Ascending aorta (tissue), 2 donors: ENCODE measurements around the gene CNOT1. TPM values are rescaled to one million over a fixed set of nuclear protein-coding genes. Genes with fewer than 3 reads are reported as not detected.
A peak's percentile ranks its signal among the peaks of the same experiment; 100 is the strongest.

Source experiments
- DNase-seq, 2 donors: peaks; one replicate each; pipeline ENCODE4 v3.0.0-alpha.2; 2019; ENCODE audit warnings: low spot score in 2 of 2
- H3K27ac ChIP-seq, 2 donors: fragments of 200-600 bp; sonication (generic); one replicate each; pipeline ENCODE4 v1.5.1; 2016 to 2017; ENCODE audit warnings: mild to moderate bottlenecking in 1 of 2
- H3K27me3 ChIP-seq: fragments of 200-600 bp; sonication (generic); one replicate; pipeline ENCODE4 v1.5.1; 2017
- H3K36me3 ChIP-seq, 2 donors: fragments of 200-600 bp; sonication (generic); one replicate each; pipeline ENCODE4 v1.5.1; 2016
- H3K4me1 ChIP-seq, 2 donors: fragments of 200-600 bp; sonication (generic); one replicate each; pipeline ENCODE4 v1.5.1; 2016 to 2017; ENCODE audit warnings: mild to moderate bottlenecking in 1 of 2
- H3K4me3 ChIP-seq, 2 donors: fragments of 200-600 bp; sonication (generic); one replicate each; pipeline ENCODE4 v1.5.1; 2016 to 2017; ENCODE audit warnings: mild to moderate bottlenecking in 1 of 2
- H3K9me3 ChIP-seq, 2 donors: fragments of 200-600 bp; sonication (generic); one replicate each; pipeline ENCODE4 v1.5.1; 2016
- CTCF ChIP-seq, 3 experiments: fragments of 200-600 bp in 2 of 3; fragments of 450-650 bp in 1 of 3; sonication (generic) in 2 of 3; IDR thresholded peaks; one replicate each; pipeline ENCODE4 v1.5.1; 2016 to 2019; ENCODE audit warnings: antibody characterized with exemption in 3 of 3, mild to moderate bottlenecking in 1 of 3, moderate library complexity in 1 of 3
- intact Hi-C: fragments of 100-400 bp; cut with DNase I; formaldehyde crosslinking; loops from one replicate; pipeline ENCODE4 v1.15.1; 2023
- total RNA-seq: library from RNA; depleted of rRNA; stranded (reverse); fragments of >200 nt; gene quantifications from one replicate; pipeline ENCODE4 v1.1.0, GENCODE V29; 2016

CNOT1 gene
- total RNA-seq, 1 donor from 2014 or later = 324 TPM

GRCh38 chr16:58628845-58629732 lies 537 bp downstream of the CNOT1 start:
- Histone ChIP-seq H3K36me3 (peaks cover 6 to 11% of the 10 kb centered on the region in 2 donors), H3K4me1 (peaks cover 0 to 6% of the 10 kb centered on the region in 2 donors), H3K4me3 (peak overlapping the region; percentile 78 to 86), H3K27me3 (no peaks in the 10 kb centered on the region), H3K27ac (peak overlapping the region; percentile 98), H3K9me3 (no peaks in the 10 kb centered on the region)
- no peak for TF ChIP-seq CTCF (IDR thresholded peaks at IDR 0.05)
- peak; percentile 25 to 78 for DNase-seq
- intact Hi-C loops = loop anchor here (2.0 to 10.0 kb wide), 3 partner anchors 56 to 1694 kb away; partner anchors contain the start of genes HERPUD1 and SLC38A7

GRCh38 chr16:58624209-58624608 lies 5.4 kb downstream of the CNOT1 start:
- DNase-seq = no peak
- H3K36me3 ChIP-seq = peaks cover 25 to 42% of the 10 kb centered on the region in 2 donors
- H3K27ac ChIP-seq = no peak overlapping the region
- intact Hi-C loops = loop anchor here (10.0 kb wide), 1 partner anchor 1689 kb away; the partner anchor contains the start of gene HERPUD1
- H3K4me1 ChIP-seq = peaks cover 0 to 6% of the 10 kb centered on the region in 2 donors
- no peaks in the 10 kb centered on the region for H3K9me3 ChIP-seq
- no peak for TF ChIP-seq CTCF (IDR thresholded peaks at IDR 0.05)
- H3K4me3 ChIP-seq = no peak overlapping the region
- H3K27me3 ChIP-seq = no peaks in the 10 kb centered on the region

GRCh38 chr16:58620396-58620795 lies 9.2 kb downstream of the CNOT1 start:
- no peaks in the 10 kb centered on the region for H3K4me1 ChIP-seq
- H3K9me3 ChIP-seq = no peaks in the 10 kb centered on the region
- peaks cover 31 to 52% of the 10 kb centered on the region in 2 donors for H3K36me3 ChIP-seq
- no peak overlapping the region for H3K4me3 ChIP-seq
- no peaks in the 10 kb centered on the region for H3K27me3 ChIP-seq
- DNase-seq = no peak
- intact Hi-C loops = loop anchor here (10.0 kb wide), 1 partner anchor 1686 kb away; the partner anchor contains the start of gene HERPUD1
- no peak for TF ChIP-seq CTCF (IDR thresholded peaks at IDR 0.05)
- H3K27ac ChIP-seq = no peak overlapping the region

GRCh38 chr16:58615280-58615679 lies 14.3 kb downstream of the CNOT1 start:
- H3K36me3 ChIP-seq = peaks cover 7 to 20% of the 10 kb centered on the region in 2 donors
- H3K27me3 ChIP-seq = no peaks in the 10 kb centered on the region
- no peak for DNase-seq
- intact Hi-C loops = no loop called here
- TF ChIP-seq CTCF (IDR thresholded peaks at IDR 0.05) = no peak
- no peaks in the 10 kb centered on the region for H3K9me3 ChIP-seq
- H3K27ac ChIP-seq = no peak overlapping the region
- no peak overlapping the region for H3K4me3 ChIP-seq
- H3K4me1 ChIP-seq = no peaks in the 10 kb centered on the region

GRCh38 chr16:58614860-58615259 lies 14.8 kb downstream of the CNOT1 start:
- Histone ChIP-seq H3K4me1 (no peaks in the 10 kb centered on the region), H3K27ac (no peak overlapping the region), H3K4me3 (no peak overlapping the region), H3K36me3 (peaks cover 10 to 15% of the 10 kb centered on the region in 2 donors), H3K9me3 (no peaks in the 10 kb centered on the region), H3K27me3 (no peaks in the 10 kb centered on the region)
- no peak for TF ChIP-seq CTCF (IDR thresholded peaks at IDR 0.05)
- no peak for DNase-seq
- intact Hi-C loops = no loop called here
